SIG-M5 (cell line): ENCODE data around the gene LDAH.

ENCODE experiments used
- DNase-seq: peaks from one replicate; lab custom pipeline; 2025; lab: John Stamatoyannopoulos, UW

The LDAH gene

DNA sequence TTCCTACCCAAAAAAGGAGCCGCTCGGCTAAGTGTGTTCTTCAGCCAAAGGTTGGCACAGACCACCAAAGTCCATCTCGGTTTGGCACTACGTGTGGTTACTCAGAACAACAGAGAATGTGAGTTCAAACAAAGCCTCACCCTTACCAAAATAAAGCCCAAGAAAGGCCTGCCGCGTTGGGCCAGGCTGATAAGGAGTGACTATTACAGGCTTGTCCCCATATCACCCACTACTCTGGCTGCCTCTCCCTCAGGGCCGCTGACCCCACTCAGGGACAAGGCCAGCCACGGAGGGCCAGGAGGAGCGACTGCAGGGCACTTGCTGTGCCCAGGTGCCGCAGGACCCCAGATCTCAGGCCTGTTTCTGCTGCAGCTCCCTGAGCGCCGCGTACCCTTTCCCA is 185.8 kb downstream of the LDAH start:
- no peak for DNase-seq

DNA sequence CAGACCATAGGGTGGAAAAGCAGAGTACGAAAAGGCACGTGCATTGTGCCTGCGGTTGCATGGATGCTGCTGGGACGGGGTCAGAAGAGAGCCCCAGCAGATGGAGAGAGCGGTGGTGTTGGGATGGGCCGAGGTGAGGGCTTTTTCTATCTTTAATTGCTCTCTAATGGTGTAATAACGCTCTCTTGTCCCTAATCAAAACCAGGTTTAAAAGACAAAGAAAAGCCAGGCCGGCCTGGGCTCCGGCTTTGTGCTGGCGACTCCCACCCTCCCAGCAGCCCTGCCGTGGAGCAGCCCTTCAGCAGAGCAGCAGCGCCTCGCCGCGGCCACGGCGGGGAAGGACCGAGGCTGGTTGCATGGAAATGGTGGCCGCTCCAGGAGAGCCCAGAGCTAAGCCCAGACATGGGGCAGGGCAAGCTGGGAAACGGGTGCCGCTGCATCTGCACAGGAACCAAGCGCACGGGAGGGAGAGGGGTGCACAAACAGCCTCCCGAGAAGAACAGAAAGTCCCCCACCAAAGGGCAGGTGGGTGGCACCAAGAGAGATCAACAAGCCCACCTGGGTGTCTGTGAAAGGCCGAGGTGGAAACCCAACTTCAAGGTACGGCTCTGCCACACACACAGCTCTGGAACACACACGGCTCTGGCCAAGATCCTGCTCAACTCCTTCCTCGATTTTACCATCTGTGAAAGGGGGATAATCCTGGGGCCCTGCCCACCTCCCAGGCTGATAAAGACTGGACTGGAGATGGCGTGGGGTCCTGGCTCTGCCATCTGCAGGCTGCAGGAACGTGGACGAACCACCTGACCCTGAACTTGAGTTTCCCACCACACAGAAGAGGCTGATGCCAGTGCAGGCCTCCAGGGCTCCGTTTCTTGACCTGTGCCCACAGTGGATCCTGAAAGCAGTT is 187.0 kb downstream of the LDAH start:
- DNase-seq = no peak

DNA sequence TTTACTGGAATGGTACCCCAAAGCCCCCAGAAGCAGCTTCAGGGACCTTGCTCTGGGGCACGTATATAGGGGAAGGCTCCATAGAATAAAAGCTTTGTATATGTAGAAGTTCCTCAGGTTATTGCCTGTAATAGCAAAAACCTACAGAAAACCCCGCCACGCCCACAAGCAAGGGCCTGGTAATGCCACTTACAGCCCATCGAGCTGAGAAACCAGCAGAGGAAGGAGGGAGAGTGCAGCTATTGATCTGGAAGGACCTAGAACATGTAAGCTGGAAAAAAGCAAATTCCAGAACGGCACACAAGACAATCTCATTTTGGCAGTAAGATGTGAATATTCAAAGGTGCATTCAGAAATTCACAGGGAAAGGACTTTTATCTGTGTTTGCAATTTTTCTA is 187.8 kb downstream of the LDAH start:
- no peak for DNase-seq

DNA sequence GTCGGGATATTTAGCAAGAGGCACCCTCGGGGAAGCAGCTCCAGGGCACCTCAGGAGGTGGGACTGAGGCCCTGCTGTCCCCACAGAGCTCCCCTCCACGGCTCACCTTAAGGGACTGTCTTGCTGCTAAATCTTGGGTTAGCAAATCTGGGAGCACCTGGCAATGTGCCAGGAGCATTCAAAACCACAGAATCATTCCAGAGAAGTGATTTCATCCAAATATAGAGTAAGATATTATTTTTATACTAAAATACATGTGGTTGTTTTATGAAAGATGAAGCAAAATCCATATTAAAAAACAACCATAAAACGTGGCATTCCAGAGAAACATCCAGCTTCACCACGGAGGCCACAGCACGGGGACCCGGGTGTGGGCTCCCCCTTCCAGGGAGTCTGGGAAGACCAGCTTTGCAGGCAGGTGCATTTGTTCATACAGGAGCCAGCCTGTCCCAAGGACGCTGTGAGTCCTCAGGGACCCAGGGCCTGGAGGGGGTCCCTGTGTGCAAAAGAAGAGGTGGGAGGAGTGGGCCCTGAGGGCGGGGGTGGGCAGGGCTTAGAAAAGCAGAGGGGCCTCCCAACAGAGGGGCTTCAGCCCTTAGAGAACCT is 188.3 kb downstream of the LDAH start:
- no peak for DNase-seq
